Measurements from ENCODE around the gene AP2B1. TPM values are rescaled to one million over a fixed set of nuclear protein-coding genes. Genes with fewer than 3 reads are reported as not detected.

Gene AP2B1
- total RNA-seq, 1 experiment from 2014 or later, result 217 TPM

DNA sequence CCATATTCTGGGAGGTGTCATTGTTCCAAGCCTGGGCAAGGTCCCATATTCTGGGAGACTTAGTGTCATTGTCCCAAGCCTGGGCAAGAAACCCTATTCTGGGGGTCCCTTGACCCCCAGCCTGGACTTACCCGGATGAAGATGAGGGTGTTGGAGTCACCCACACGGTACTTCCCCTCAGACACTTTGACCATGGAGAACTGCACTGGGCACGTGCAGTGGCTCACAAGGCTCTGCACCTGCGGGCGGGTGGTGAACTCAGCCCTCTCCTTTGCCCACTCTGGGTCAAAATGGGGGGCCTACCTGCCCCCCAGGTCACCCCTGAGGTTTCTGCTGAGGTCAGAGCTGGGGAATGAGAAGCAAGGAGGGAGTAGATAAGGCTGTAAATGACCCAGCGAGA is 161.9 kb downstream of the AP2B1 start:
- no peak for TF ChIP-seq CTCF (conservative IDR thresholded peaks at IDR 0.05)
- Histone ChIP-seq H4K91ac (ENCODE audit: insufficient read length, low read depth, low read length) (no peak overlapping the region), H3K14ac (ENCODE audit: insufficient read depth, low read length) (no peak overlapping the region), H3K4ac (ENCODE audit: low read depth, low read length) (no peak overlapping the region), H2BK120ac (ENCODE audit: low read depth, low read length, poor library complexity, severe bottlenecking) (no peak overlapping the region), H3K4me2 (ENCODE audit: insufficient read depth, insufficient read length, low read length) (no peak overlapping the region), H2AK5ac (ENCODE audit: insufficient read length, low read length) (no peak overlapping the region), H2BK5ac (ENCODE audit: insufficient read length, low read length) (no peak overlapping the region), H3K27ac (ENCODE audit: insufficient read length, low read depth, low read length) (no peak overlapping the region), H2BK15ac (ENCODE audit: low read depth, low read length) (no peak overlapping the region), H3K4me1 (ENCODE audit: insufficient read depth, low read length) (no peaks in the 10 kb centered on the region), H3K23me2 (ENCODE audit: insufficient read length, low read depth, low read length, poor library complexity, severe bottlenecking) (no peaks in the 10 kb centered on the region), H4K8ac (replicated peaks; ENCODE audit: insufficient read length, low read depth, low read length) (no peak overlapping the region), H3K79me1 (ENCODE audit: insufficient read depth, low read depth, low read length, poor library complexity, severe bottlenecking) (no peaks in the 10 kb centered on the region), H3K56ac (ENCODE audit: insufficient read length, low read depth, low read length) (no peak overlapping the region), H2BK20ac (ENCODE audit: low read depth, low read length, poor library complexity, severe bottlenecking) (no peak overlapping the region), H2BK12ac (ENCODE audit: insufficient read length, low read depth, low read length) (no peak overlapping the region), H3K79me2 (ENCODE audit: insufficient read depth, low read length) (no peaks in the 10 kb centered on the region), H3K9me3 (ENCODE audit: control insufficient read depth, low read depth, low read length) (no peaks in the 10 kb centered on the region), H4K5ac (ENCODE audit: insufficient read length, low read depth, low read length) (no peak overlapping the region), H3K27me3 (ENCODE audit: insufficient read depth, low read length) (peaks cover 7% of the 10 kb centered on the region; the same call in 1 of the 2 replicates), H3K18ac (ENCODE audit: insufficient read length, low read depth, low read length) (no peak overlapping the region), H3K9ac (ENCODE audit: extremely low read depth, insufficient read length, low read length) (no peak overlapping the region), H3T11ph (ENCODE audit: low read length) (no peak overlapping the region), H3K23ac (ENCODE audit: insufficient read length, low read depth, low read length) (no peak overlapping the region), H4K20me1 (ENCODE audit: control insufficient read depth, insufficient read depth, insufficient read length) (no peaks in the 10 kb centered on the region), H2AFZ (ENCODE audit: low read length) (no peak overlapping the region)
- Mint-ChIP-seq H3K27me3 (ENCODE audit: low read depth) (peaks cover 35% of the 10 kb centered on the region), H3K4me1 (peaks cover 20 to 33% of the 10 kb centered on the region in 2 experiments), H3K27ac (no peak overlapping the region), H3K36me3 (ENCODE audit: insufficient read depth in 1 of 3, low read depth in 3 of 3) (no peaks in the 10 kb centered on the region), H3K9me3 (no peaks in the 10 kb centered on the region; a peak in 1 of 5 replicates), H3K4me3 (no peak overlapping the region)
- WGBS (ENCODE audit: extremely low coverage, insufficient read length, low lambda C conversion rate), result no CpG with 5 or more reads among the region's 6 CpGs
- DNase-seq, result no peak

Measured in H9 (cell line).